PFSK-1 (cell line): ENCODE measurements around the gene VKORC1L1.

ENCODE experiments used
- FOXP2 ChIP-seq: optimal IDR thresholded peaks from 2 replicates; pipeline ENCODE3; 2011; ENCODE audit warnings: borderline replicate concordance, control low read depth, inconsistent platforms; ENCODE audit not compliant: insufficient read depth; ENCODE audit errors: extremely low read length, extremely low read depth
- POLR2AphosphoS5 ChIP-seq: IDR thresholded peaks from 2 replicates; pipeline ENCODE4 v1.6.1; 2012; ENCODE audit warnings: low read depth, mild to moderate bottlenecking, control low read depth, low read length, moderate library complexity
- SIN3A ChIP-seq: IDR thresholded peaks from 2 replicates; pipeline ENCODE4 v1.6.1; 2012; ENCODE audit warnings: mild to moderate bottlenecking, low read length, moderate library complexity, borderline replicate concordance; ENCODE audit not compliant: insufficient read depth
- TAF1 ChIP-seq: IDR thresholded peaks from 2 replicates; pipeline ENCODE4 v1.6.1; 2012; ENCODE audit warnings: low read length, control low read depth, borderline replicate concordance; ENCODE audit not compliant: insufficient read depth
- TF ChIP-seq, protein P1 (sequence below), 2 experiments: IDR thresholded peaks; 2 replicates each; pipeline versions ENCODE4 v1.6.1 to v1.8.0; 2011 to 2012; ENCODE audit warnings: low read depth in 2 of 2, low read length in 2 of 2, control low read depth in 1 of 2, inconsistent platforms in 1 of 2, mild to moderate bottlenecking in 1 of 2, moderate library complexity in 1 of 2; ENCODE audit not compliant: insufficient read depth in 1 of 2

The VKORC1L1 gene

DNA sequence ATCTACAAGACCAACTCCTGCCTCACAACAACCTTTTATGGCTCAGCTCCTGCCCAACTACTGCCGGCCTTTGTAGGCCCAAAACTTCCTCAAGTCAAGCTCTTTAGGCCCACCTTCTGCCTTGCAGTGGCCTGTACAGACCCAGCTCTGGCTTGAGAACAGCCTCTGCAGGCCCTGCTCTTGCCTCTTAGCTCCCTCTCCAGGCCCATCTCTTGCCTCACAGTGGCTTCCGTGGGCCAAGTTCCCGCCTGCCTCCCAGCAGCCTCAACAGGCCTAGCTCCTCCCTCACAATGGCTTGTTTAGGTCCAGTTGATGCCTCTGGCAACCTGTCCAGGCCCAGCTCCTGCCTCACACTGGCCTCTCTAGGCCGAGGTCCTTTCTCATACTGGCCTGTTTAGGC is 32.4 kb upstream of the VKORC1L1 start:
- TF ChIP-seq TAF1: no peak
- TF ChIP-seq POLR2AphosphoS5: no peak
- no peak for TF ChIP-seq FOXP2

GRCh38 chr7:65846008-65846570 is 26.8 kb upstream of the VKORC1L1 start:
- TF ChIP-seq POLR2AphosphoS5 (no peak), TAF1 (no peak), FOXP2 (no peak), SIN3A (no peak)
- TF ChIP-seq, protein P1, sequence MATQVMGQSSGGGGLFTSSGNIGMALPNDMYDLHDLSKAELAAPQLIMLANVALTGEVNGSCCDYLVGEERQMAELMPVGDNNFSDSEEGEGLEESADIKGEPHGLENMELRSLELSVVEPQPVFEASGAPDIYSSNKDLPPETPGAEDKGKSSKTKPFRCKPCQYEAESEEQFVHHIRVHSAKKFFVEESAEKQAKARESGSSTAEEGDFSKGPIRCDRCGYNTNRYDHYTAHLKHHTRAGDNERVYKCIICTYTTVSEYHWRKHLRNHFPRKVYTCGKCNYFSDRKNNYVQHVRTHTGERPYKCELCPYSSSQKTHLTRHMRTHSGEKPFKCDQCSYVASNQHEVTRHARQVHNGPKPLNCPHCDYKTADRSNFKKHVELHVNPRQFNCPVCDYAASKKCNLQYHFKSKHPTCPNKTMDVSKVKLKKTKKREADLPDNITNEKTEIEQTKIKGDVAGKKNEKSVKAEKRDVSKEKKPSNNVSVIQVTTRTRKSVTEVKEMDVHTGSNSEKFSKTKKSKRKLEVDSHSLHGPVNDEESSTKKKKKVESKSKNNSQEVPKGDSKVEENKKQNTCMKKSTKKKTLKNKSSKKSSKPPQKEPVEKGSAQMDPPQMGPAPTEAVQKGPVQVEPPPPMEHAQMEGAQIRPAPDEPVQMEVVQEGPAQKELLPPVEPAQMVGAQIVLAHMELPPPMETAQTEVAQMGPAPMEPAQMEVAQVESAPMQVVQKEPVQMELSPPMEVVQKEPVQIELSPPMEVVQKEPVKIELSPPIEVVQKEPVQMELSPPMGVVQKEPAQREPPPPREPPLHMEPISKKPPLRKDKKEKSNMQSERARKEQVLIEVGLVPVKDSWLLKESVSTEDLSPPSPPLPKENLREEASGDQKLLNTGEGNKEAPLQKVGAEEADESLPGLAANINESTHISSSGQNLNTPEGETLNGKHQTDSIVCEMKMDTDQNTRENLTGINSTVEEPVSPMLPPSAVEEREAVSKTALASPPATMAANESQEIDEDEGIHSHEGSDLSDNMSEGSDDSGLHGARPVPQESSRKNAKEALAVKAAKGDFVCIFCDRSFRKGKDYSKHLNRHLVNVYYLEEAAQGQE (IDR thresholded peaks at IDR 0.05; ENCODE audit: insufficient read depth in 1 of 2, low read depth in 2 of 2, low read length in 2 of 2): no peak

GRCh38 chr7:65892161-65892560 is 19.3 kb downstream of the VKORC1L1 start:
- TF ChIP-seq SIN3A: no peak
- TF ChIP-seq POLR2AphosphoS5: no peak
- TF ChIP-seq, protein P1 (IDR thresholded peaks at IDR 0.05; ENCODE audit: insufficient read depth in 1 of 2, low read depth in 2 of 2, low read length in 2 of 2): no peak
- TF ChIP-seq TAF1: no peak
- no peak for TF ChIP-seq FOXP2

DNA sequence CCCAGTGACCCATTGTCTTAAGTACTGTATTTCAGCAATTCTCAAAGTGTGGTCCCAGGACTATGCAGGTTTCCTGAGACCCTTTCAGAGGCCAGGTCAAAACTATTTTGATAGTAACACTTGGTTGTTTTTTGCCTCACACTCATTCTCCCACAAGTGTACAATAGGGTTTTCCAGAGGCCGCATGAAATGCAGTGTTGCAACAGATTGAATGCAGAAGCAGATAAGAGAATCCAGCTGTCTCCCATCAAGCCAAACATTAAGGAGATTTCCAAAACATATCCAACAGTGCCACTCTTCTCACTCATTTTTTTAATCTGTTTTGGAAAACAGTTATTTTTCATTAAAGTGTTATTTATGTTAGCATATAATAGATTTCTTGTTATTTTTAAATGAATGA is 20.0 kb downstream of the VKORC1L1 start:
- TF ChIP-seq POLR2AphosphoS5 (no peak), TAF1 (no peak), FOXP2 (no peak), SIN3A (no peak)
- TF ChIP-seq, protein P1 (IDR thresholded peaks at IDR 0.05; ENCODE audit: insufficient read depth in 1 of 2, low read depth in 2 of 2, low read length in 2 of 2): no peak

GRCh38 chr7:65896279-65896870 is 23.5 kb downstream of the VKORC1L1 start:
- TF ChIP-seq FOXP2: no peak
- TF ChIP-seq, protein P1 (IDR thresholded peaks at IDR 0.05; ENCODE audit: insufficient read depth in 1 of 2, low read depth in 2 of 2, low read length in 2 of 2): no peak
- no peak for TF ChIP-seq SIN3A
- no peak for TF ChIP-seq POLR2AphosphoS5
- no peak for TF ChIP-seq TAF1
